Suprapubic skin (tissue), 3 donors: ENCODE data around the gene C16orf96.

Experiments used
- CTCF ChIP-seq, 2 donors: fragments of 200-600 bp in 1 of 2; fragments of 450-650 bp in 1 of 2; sonication (generic) in 1 of 2; IDR thresholded peaks; one replicate each; pipeline ENCODE4 v1.5.1; 2016 to 2019; ENCODE audit warnings: antibody characterized with exemption in 2 of 2, mild to moderate bottlenecking in 1 of 2, moderate library complexity in 1 of 2
- EP300 ChIP-seq: sonication (generic); formaldehyde crosslinking; IDR thresholded peaks from one replicate; pipeline ENCODE4 v1.6.1; 2017; ENCODE audit warnings: antibody characterized with exemption

DNA sequence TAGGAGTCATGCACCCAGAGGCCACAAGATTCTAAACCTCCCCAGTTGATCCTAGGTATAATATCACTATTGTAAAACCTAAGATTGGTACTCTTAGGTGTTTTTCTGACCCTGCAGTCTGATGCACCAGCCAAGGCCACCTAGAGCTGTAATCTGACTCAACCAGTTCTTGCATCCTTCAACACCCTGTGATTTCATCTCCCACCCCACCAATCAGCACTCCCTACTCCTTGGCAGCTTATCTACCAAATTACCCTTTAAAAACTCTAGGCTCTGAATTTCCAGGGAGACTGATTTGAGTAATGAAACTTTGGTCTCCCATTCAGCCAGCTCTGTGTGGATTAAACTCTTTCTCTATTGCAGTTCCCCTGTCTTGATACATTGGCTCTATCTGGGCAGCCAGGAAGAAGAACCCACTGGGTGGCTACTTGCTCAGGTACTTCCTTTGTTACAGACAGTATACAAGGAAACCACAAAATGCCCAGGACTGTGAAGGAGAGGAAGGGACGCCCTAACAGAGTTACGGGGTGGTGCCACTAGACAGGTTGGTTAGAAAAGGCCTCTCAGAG lies 16.3 kb upstream of the C16orf96 start:
- TF ChIP-seq EP300: no peak
- TF ChIP-seq CTCF (IDR thresholded peaks at IDR 0.05): no peak
